ENCODE measurements around the gene GPR108.

Gene GPR108

GRCh38 chr19:6737873-6738786, 750 bp upstream of the GPR108 start:
- Mint-ChIP-seq H3K36me3 (peaks cover 11% of the 10 kb centered on the region), H3K9me3 (no peaks in the 10 kb centered on the region), H3K27me3 (peaks cover 7% of the 10 kb centered on the region), H3K4me1 (peaks cover 44% of the 10 kb centered on the region), H3K4me3 (peak overlapping the region; percentile 98), H3K27ac (peak overlapping the region; percentile 98)
- DNase-seq = peak; percentile 88
- CTCF ChIA-PET = interaction anchor here (1.0 to 4.3 kb wide), 13 partner anchors 31 to 222 kb away, joined by 3 to 72 read pairs (median 4); partner anchors contain the start of gene VAV1

GRCh38 chr19:6736917-6737283, 480 bp downstream of the GPR108 start:
- Mint-ChIP-seq H3K36me3 (peaks cover 18% of the 10 kb centered on the region), H3K27me3 (peaks cover 7% of the 10 kb centered on the region), H3K4me1 (peaks cover 44% of the 10 kb centered on the region), H3K4me3 (peak overlapping the region; percentile 98), H3K9me3 (no peaks in the 10 kb centered on the region), H3K27ac (peak overlapping the region; percentile 98)
- no peak for DNase-seq
- CTCF ChIA-PET = interaction anchor here (1.0 to 4.3 kb wide), 10 partner anchors 12 to 220 kb away, joined by 3 to 72 read pairs (median 8); partner anchors contain the start of gene VAV1

DNA sequence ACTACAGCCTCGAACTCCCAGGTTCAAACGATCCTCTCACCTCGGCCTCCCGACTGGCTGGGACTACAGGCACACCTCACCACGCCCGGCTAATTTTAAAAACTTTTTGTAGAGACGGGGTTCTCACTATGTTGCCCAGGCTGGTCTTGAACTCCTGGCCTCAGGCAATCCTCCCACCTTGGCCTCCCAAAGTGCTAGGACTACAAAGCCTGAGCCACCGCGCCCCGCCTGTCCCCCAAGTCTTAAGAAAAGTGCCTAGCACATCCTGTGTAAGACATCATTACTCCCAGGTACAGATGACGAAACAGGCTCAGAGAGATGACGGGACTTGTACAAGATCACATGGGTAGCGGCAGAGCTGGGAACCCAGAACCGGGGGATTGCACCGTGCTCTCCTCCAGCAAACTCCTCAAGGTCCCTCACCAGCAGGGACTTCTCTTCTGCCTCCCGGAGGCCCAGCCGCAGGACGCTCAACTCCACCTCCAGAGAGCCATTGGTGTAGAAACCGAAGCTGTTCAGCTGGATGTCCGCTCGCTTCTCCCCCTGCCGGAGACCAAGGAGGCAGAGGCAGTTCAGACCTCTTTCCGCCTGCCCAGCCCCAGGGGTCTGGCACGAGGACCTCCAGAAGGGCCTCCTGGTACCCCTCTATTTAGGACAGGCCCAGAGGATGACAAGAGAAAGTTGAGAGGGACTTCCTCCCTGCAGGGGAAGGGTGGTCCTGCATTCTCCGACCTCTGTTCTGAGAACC, 1.0 kb downstream of the GPR108 start:
- H3K9me3 Mint-ChIP-seq = no peaks in the 10 kb centered on the region
- peak; percentile 81 for DNase-seq
- H3K27ac Mint-ChIP-seq = peak overlapping the region; percentile 98
- H3K4me1 Mint-ChIP-seq = peaks cover 40% of the 10 kb centered on the region
- CTCF ChIA-PET = interaction anchor here (0.8 to 4.3 kb wide), 11 partner anchors 12 to 219 kb away, joined by 3 to 72 read pairs (median 5); partner anchors contain the start of gene VAV1
- H3K4me3 Mint-ChIP-seq = peak overlapping the region; percentile 98
- H3K36me3 Mint-ChIP-seq = peaks cover 18% of the 10 kb centered on the region
- H3K27me3 Mint-ChIP-seq = peaks cover 7% of the 10 kb centered on the region

- Mint-ChIP-seq H3K36me3 (peaks cover 18% of the 10 kb centered on the region), H3K9me3 (no peaks in the 10 kb centered on the region), H3K27me3 (peaks cover 4% of the 10 kb centered on the region), H3K27ac (peak overlapping the region; percentile 98), H3K4me3 (peak overlapping the region; percentile 98), H3K4me1 (peaks cover 33% of the 10 kb centered on the region)
- no peak for DNase-seq
- CTCF ChIA-PET = interaction anchor here (0.8 to 4.3 kb wide), 7 partner anchors 11 to 218 kb away, joined by 3 to 72 read pairs (median 5); no protein-coding TSS in a partner anchor
These were observed 2.0 kb downstream of the GPR108 start for GRCh38 chr19:6735181-6735911.

GRCh38 chr19:6734096-6734696, 3.2 kb downstream of the GPR108 start:
- Mint-ChIP-seq H3K36me3 (peaks cover 25% of the 10 kb centered on the region), H3K9me3 (no peaks in the 10 kb centered on the region), H3K27ac (no peak overlapping the region), H3K4me3 (no peak overlapping the region), H3K4me1 (peaks cover 28% of the 10 kb centered on the region), H3K27me3 (peaks cover 4% of the 10 kb centered on the region)
- CTCF ChIA-PET = no interaction called here
- no peak for DNase-seq

GRCh38 chr19:6733338-6734095, 3.9 kb downstream of the GPR108 start:
- no peak for DNase-seq
- H3K36me3 Mint-ChIP-seq = peaks cover 25% of the 10 kb centered on the region
- CTCF ChIA-PET = no interaction called here
- no peak overlapping the region for H3K27ac Mint-ChIP-seq
- no peaks in the 10 kb centered on the region for H3K9me3 Mint-ChIP-seq
- no peak overlapping the region for H3K4me3 Mint-ChIP-seq
- H3K4me1 Mint-ChIP-seq = peaks cover 22% of the 10 kb centered on the region
- H3K27me3 Mint-ChIP-seq = peaks cover 4% of the 10 kb centered on the region

GRCh38 chr19:6732803-6733337, 4.5 kb downstream of the GPR108 start:
- DNase-seq = no peak
- CTCF ChIA-PET = no interaction called here
- Mint-ChIP-seq H3K36me3 (peaks cover 25% of the 10 kb centered on the region), H3K27ac (no peak overlapping the region), H3K4me1 (peaks cover 15% of the 10 kb centered on the region), H3K27me3 (peaks cover 4% of the 10 kb centered on the region), H3K4me3 (no peak overlapping the region), H3K9me3 (no peaks in the 10 kb centered on the region)

DNA sequence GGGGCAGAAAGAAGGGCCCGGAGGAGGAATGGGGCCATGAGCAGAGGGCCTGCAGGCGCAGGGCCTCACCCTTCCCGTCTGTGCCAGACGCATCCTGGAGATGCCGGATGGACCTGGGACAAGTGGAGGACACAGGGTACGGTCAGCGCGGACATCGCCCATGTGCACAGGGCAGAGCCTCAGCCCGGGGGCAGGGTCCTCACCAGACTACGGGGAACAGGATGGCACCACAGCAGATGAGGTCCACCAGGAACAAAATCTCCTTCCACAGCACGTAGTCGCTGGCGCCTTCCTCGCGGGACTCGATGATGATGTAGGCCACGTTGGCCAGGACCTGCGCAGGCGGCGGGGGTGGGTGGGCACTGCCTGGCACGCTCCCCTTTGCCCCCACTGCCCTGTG, 5.6 kb downstream of the GPR108 start:
- no peaks in the 10 kb centered on the region for H3K27me3 Mint-ChIP-seq
- no peak overlapping the region for H3K27ac Mint-ChIP-seq
- H3K36me3 Mint-ChIP-seq = peaks cover 25% of the 10 kb centered on the region
- DNase-seq = no peak
- no peaks in the 10 kb centered on the region for H3K9me3 Mint-ChIP-seq
- H3K4me3 Mint-ChIP-seq = no peak overlapping the region
- peaks cover 13% of the 10 kb centered on the region for H3K4me1 Mint-ChIP-seq
- CTCF ChIA-PET = no interaction called here

DNA sequence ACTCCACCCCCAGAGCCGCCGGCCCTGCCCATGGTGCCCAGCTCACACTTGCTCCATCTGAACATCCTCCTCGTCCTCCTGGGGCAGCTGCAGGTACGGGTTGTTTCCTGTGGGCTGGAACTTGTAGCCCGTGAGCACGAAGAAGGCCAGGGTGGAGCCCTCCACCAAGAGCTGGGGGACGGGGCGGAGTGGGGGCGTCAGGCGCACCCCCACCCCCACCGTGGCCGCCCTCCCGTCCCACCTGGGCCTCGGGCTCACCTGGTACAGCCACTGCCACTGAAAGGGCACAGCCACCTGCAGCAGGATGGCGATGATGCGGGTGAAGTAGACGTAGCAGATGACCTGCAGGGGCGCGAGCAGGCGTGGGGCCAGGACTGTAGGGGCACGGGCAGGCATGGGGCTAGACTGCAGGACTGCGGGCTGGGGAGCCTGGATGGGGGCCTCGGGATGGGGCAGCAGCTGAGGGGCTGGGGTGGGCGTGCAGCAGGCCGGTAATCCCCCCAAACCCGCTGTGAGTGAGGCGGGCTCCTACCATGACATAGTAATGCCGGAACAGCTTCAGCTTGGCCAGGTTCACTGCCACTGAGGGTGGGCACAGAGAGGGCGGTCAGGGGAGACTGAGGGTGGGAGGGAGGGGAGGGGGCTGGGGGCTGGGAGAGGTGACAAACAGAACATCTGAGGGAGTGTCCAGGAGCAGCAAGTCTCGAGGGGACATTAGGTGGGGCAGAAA, 6.3 kb downstream of the GPR108 start:
- Mint-ChIP-seq H3K4me3 (no peak overlapping the region), H3K27me3 (no peaks in the 10 kb centered on the region), H3K4me1 (peaks cover 9% of the 10 kb centered on the region), H3K36me3 (peaks cover 22% of the 10 kb centered on the region), H3K9me3 (no peaks in the 10 kb centered on the region), H3K27ac (no peak overlapping the region)
- DNase-seq = no peak
- CTCF ChIA-PET = no interaction called here

- peak; percentile 52 for DNase-seq
- Mint-ChIP-seq H3K9me3 (no peaks in the 10 kb centered on the region), H3K4me3 (no peak overlapping the region), H3K27ac (no peak overlapping the region), H3K4me1 (peaks cover 7% of the 10 kb centered on the region), H3K27me3 (peaks cover 5% of the 10 kb centered on the region), H3K36me3 (peaks cover 17% of the 10 kb centered on the region)
- CTCF ChIA-PET = no interaction called here
These were observed 7.1 kb downstream of the GPR108 start for GRCh38 chr19:6730153-6730804.

GRCh38 chr19:6729573-6730152, 7.7 kb downstream of the GPR108 start:
- H3K36me3 Mint-ChIP-seq = peaks cover 17% of the 10 kb centered on the region
- CTCF ChIA-PET = no interaction called here

GRCh38 chr19:6728346-6728745, 9.0 kb downstream of the GPR108 start:
- H3K36me3 Mint-ChIP-seq = peaks cover 14% of the 10 kb centered on the region
- peaks cover 17% of the 10 kb centered on the region for H3K27me3 Mint-ChIP-seq
- CTCF ChIA-PET = no interaction called here
- H3K4me1 Mint-ChIP-seq = peaks cover 16% of the 10 kb centered on the region
- no peak for DNase-seq
- H3K9me3 Mint-ChIP-seq = no peaks in the 10 kb centered on the region
- H3K4me3 Mint-ChIP-seq = no peak overlapping the region
- peak overlapping the region; percentile 47 for H3K27ac Mint-ChIP-seq

More at GRCh38 chr19:6729573-6730152, 7.7 kb downstream of the GPR108 start:
- DNase-seq = no peak
- Mint-ChIP-seq H3K9me3 (no peaks in the 10 kb centered on the region), H3K27ac (no peak overlapping the region), H3K4me3 (no peak overlapping the region), H3K27me3 (peaks cover 10% of the 10 kb centered on the region), H3K4me1 (peaks cover 10% of the 10 kb centered on the region)
